SK-N-MC (cell line): ENCODE results near the gene IGFBP1.

ENCODE experiments used
- EZH2 ChIP-seq: fragments of 200-600 bp; sonication (generic); IDR thresholded peaks from one replicate; pipeline ENCODE4 v1.6.1; 2017; ENCODE audit warnings: antibody characterized with exemption
- FOXP2 ChIP-seq: optimal IDR thresholded peaks from 2 replicates; pipeline ENCODE3; 2011; ENCODE audit warnings: mild to moderate bottlenecking, moderate library complexity; ENCODE audit not compliant: insufficient read depth; ENCODE audit errors: extremely low read length, control extremely low read depth
- POLR2AphosphoS5 ChIP-seq: IDR thresholded peaks from 2 replicates; pipeline ENCODE4 v1.6.1; 2012; ENCODE audit warnings: mild to moderate bottlenecking, low read depth, low read length, borderline replicate concordance

- no peak for TF ChIP-seq POLR2AphosphoS5
- TF ChIP-seq EZH2, result no peak
- no peak for TF ChIP-seq FOXP2
Measured at GRCh38 chr7:45898222-45898621, 9.9 kb downstream of the IGFBP1 start.
